H7 (cell line): Measurements from ENCODE around the gene VEGFA. TPM values are rescaled to one million over a fixed set of nuclear protein-coding genes. Genes with fewer than 3 reads are reported as not detected.

Source experiments
- DNase-seq: peaks from one replicate; pipeline ENCODE4 v3.0.0; 2012
- H3K27me3 ChIP-seq: 2 replicates; pipeline ENCODE4 v1.6.0; 2011; ENCODE audit warnings: mild to moderate bottlenecking, low read length; ENCODE audit not compliant: control insufficient read depth, insufficient read depth
- H3K36me3 ChIP-seq: replicated peaks from 2 replicates; pipeline ENCODE4 v1.5.1; 2011; ENCODE audit warnings: low read length; ENCODE audit not compliant: control insufficient read depth, insufficient read depth
- H3K4me3 ChIP-seq: 2 replicates; pipeline ENCODE4 v1.5.1; 2011; ENCODE audit warnings: low read depth, mild to moderate bottlenecking, control low read depth, low read length, moderate library complexity; ENCODE audit not compliant: insufficient read depth
- total RNA-seq: library from RNA; depleted of rRNA; stranded (reverse); fragments of >200 nt; shearing (Covaris generic); gene quantifications from 2 replicates; pipeline ENCODE4 v1.2.3, GENCODE V29; 2014

Gene VEGFA
- total RNA-seq, 1 experiment from 2014 or later, result 32.1 TPM

- peaks cover 5% of the 10 kb centered on the region for H3K36me3 ChIP-seq
- DNase-seq, result no peak
- H3K27me3 ChIP-seq, result no peaks in the 10 kb centered on the region
- H3K4me3 ChIP-seq, result no peak overlapping the region
Observed at GRCh38 chr6:43790031-43790430, 20.0 kb downstream of the VEGFA start.

- Histone ChIP-seq H3K36me3 (no peaks in the 10 kb centered on the region), H3K4me3 (no peak overlapping the region), H3K27me3 (no peaks in the 10 kb centered on the region)
- DNase-seq, result no peak
Observed at GRCh38 chr6:43791745-43792422, 21.9 kb downstream of the VEGFA start.

GRCh38 chr6:43793154-43793874, 23.3 kb downstream of the VEGFA start:
- Histone ChIP-seq H3K27me3 (no peaks in the 10 kb centered on the region), H3K4me3 (no peak overlapping the region), H3K36me3 (no peaks in the 10 kb centered on the region)
- DNase-seq, result no peak

- DNase-seq, result no peak
- H3K36me3 ChIP-seq, result no peaks in the 10 kb centered on the region
Observed at GRCh38 chr6:43793875-43794242, 23.8 kb downstream of the VEGFA start.

GRCh38 chr6:43795421-43795820, 25.4 kb downstream of the VEGFA start:
- Histone ChIP-seq H3K27me3 (no peaks in the 10 kb centered on the region), H3K4me3 (no peak overlapping the region), H3K36me3 (no peaks in the 10 kb centered on the region)
- DNase-seq, result no peak

More at GRCh38 chr6:43793875-43794242, 23.8 kb downstream of the VEGFA start:
- Histone ChIP-seq H3K27me3 (no peaks in the 10 kb centered on the region), H3K4me3 (no peak overlapping the region)

GRCh38 chr6:43796168-43796567, 26.2 kb downstream of the VEGFA start:
- no peaks in the 10 kb centered on the region for H3K27me3 ChIP-seq
- DNase-seq, result no peak
- H3K4me3 ChIP-seq, result no peak overlapping the region
- H3K36me3 ChIP-seq, result no peaks in the 10 kb centered on the region

- Histone ChIP-seq H3K36me3 (no peaks in the 10 kb centered on the region), H3K4me3 (no peak overlapping the region), H3K27me3 (no peaks in the 10 kb centered on the region)
- DNase-seq, result no peak
Observed at GRCh38 chr6:43796903-43797890, 27.2 kb downstream of the VEGFA start.

GRCh38 chr6:43797919-43798318, 27.9 kb downstream of the VEGFA start:
- H3K36me3 ChIP-seq, result no peaks in the 10 kb centered on the region
- H3K4me3 ChIP-seq, result no peak overlapping the region
- DNase-seq, result no peak
- H3K27me3 ChIP-seq, result no peaks in the 10 kb centered on the region

GRCh38 chr6:43798688-43799444, 28.9 kb downstream of the VEGFA start:
- Histone ChIP-seq H3K4me3 (no peak overlapping the region), H3K36me3 (no peaks in the 10 kb centered on the region), H3K27me3 (no peaks in the 10 kb centered on the region)
- DNase-seq, result no peak

GRCh38 chr6:43799551-43800297, 29.7 kb downstream of the VEGFA start:
- Histone ChIP-seq H3K27me3 (no peaks in the 10 kb centered on the region), H3K36me3 (no peaks in the 10 kb centered on the region), H3K4me3 (no peak overlapping the region)
- no peak for DNase-seq

GRCh38 chr6:43800298-43800623, 30.2 kb downstream of the VEGFA start:
- no peak for DNase-seq
- no peaks in the 10 kb centered on the region for H3K27me3 ChIP-seq

GRCh38 chr6:43800746-43801494, 30.9 kb downstream of the VEGFA start:
- Histone ChIP-seq H3K4me3 (no peak overlapping the region), H3K27me3 (no peaks in the 10 kb centered on the region), H3K36me3 (no peaks in the 10 kb centered on the region)
- peak; percentile 68 for DNase-seq

More at GRCh38 chr6:43800298-43800623, 30.2 kb downstream of the VEGFA start:
- Histone ChIP-seq H3K4me3 (no peak overlapping the region), H3K36me3 (no peaks in the 10 kb centered on the region)

- DNase-seq, result no peak
- Histone ChIP-seq H3K36me3 (no peaks in the 10 kb centered on the region), H3K27me3 (no peaks in the 10 kb centered on the region), H3K4me3 (no peak overlapping the region)
Observed at GRCh38 chr6:43801495-43802181, 31.6 kb downstream of the VEGFA start.
